Measurements from ENCODE around the gene TNS3.
A peak's percentile ranks its signal among the peaks of the same experiment; 100 is the strongest.

The TNS3 gene

DNA sequence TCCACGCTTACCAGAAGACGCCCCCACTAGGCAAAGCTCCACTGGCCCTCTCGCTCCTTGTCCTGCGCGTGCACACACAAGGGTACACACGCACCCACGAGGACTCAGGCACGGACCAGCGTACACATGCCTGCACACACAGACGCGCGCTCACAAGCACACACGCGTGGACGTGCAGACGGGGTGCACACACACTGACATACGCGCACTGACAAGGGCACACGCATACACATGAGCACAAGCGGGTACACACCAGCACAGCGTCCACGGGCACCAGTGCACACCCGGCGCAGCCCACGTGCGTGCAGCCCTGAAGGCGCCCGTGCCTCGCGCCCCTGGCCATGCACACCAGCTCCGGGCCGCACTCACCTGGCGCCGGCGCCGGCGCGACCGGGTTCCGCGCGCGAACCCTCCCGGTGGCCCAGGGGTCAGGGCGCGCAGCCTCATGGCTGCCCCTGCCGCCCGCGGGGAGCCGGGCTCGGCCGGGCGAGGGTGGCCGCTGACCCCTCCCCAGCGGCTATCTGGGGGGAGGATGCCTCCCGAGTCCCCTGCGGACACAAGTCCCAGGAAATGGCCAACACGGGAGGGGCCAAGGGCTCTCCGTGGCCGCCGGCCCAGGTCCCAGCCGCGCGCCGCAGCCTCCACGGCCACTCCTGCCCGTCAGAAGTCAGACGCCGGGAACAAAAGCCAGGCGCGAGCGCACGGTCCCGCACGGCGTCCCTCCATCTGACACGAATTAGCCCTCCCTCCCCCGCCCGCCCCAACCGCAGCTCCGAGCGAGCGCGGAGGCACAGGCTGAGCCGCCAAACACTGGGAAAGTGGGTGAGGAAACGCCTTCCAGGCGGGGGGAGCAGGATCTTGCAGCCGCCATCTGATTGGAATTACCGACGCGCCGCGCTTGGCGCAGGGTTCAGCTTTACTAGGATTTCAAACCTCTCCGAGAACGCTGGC is 45.0 kb downstream of the TNS3 start:
- peak; percentile 90 for DNase-seq (ENCODE audit: extremely low read depth, low read depth)
- TF ChIP-seq, protein P1, sequence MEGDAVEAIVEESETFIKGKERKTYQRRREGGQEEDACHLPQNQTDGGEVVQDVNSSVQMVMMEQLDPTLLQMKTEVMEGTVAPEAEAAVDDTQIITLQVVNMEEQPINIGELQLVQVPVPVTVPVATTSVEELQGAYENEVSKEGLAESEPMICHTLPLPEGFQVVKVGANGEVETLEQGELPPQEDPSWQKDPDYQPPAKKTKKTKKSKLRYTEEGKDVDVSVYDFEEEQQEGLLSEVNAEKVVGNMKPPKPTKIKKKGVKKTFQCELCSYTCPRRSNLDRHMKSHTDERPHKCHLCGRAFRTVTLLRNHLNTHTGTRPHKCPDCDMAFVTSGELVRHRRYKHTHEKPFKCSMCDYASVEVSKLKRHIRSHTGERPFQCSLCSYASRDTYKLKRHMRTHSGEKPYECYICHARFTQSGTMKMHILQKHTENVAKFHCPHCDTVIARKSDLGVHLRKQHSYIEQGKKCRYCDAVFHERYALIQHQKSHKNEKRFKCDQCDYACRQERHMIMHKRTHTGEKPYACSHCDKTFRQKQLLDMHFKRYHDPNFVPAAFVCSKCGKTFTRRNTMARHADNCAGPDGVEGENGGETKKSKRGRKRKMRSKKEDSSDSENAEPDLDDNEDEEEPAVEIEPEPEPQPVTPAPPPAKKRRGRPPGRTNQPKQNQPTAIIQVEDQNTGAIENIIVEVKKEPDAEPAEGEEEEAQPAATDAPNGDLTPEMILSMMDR (IDR thresholded peaks at IDR 0.05; ENCODE audit: low read depth, low read length): no peak

DNA sequence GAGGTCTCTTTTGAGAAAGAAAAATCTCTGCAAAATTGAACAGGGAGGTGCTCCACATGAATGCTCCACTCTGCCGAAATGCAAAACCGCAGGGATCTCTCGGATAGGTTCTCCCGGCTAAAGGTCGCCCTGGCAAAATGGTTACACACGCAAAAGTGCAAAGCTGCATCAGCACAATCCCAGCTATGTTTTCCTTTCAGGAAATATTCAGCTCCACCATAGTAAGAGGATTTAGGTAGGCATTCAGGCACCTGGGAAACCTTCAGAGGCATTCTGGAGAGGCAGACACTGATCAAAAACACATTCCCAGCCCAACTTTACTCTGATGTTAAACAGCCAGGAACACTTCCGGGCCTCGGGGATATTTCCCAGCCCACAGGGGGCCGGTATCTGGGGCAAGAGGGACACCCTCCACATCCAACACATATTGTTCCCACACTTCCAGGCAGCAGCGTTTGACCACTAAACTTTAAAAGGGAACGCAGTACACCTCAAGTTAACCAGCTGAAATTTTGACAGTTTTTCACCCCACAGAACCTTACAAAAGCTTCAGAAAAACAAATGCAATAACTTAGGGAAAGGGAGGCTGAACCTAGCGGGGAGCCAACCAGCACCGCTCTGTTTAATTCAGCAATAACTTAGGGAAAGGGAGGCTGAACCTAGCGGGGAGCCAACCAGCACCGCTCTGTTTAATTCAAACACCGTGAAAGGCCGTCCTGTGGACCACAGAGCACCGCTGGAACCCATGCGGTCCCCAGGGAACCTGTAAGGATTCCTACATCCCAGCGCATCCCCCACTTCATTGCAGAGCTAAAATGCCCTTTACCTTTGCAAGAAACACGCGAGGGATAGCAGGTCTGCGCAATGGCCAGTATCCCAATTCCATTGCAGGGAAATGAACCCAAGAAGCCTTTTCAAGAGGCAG is 45.9 kb downstream of the TNS3 start:
- DNase-seq (ENCODE audit: extremely low read depth, low read depth): no peak
- TF ChIP-seq, protein P1 (IDR thresholded peaks at IDR 0.05; ENCODE audit: low read depth, low read length): no peak

DNA sequence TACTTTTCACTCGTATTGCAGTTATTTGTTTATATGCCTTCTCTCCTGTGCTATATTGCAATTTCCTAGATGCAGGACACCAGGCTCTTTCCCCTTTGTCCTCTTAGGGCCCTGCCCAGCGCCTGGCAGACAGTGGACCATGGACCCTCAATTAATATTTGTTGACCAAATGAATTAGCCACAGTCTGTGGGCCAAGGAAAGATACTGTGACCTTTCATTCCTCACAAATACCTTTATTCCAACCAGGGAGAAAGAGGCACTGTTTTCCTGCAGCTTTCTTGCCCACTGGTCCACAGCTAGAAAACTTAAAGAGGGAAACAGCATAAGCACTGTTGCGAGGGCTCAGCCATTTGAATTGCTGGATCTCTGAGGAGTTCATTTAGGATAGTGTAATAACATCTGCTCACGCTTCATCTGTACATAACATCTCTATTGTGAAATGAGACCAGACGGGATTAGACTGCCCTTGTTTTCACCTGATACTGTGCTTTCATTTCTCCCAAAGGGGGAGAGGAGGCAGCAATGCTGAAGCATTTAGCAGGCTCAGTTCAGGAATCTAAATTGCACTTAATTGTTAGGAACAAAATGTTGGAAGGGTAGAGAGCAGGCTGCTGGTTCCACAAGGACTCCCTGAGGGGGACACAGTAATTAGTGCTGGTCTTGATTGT is 46.7 kb downstream of the TNS3 start:
- TF ChIP-seq, protein P1 (IDR thresholded peaks at IDR 0.05; ENCODE audit: low read depth, low read length): no peak
- no peak for DNase-seq (ENCODE audit: extremely low read depth, low read depth)

DNA sequence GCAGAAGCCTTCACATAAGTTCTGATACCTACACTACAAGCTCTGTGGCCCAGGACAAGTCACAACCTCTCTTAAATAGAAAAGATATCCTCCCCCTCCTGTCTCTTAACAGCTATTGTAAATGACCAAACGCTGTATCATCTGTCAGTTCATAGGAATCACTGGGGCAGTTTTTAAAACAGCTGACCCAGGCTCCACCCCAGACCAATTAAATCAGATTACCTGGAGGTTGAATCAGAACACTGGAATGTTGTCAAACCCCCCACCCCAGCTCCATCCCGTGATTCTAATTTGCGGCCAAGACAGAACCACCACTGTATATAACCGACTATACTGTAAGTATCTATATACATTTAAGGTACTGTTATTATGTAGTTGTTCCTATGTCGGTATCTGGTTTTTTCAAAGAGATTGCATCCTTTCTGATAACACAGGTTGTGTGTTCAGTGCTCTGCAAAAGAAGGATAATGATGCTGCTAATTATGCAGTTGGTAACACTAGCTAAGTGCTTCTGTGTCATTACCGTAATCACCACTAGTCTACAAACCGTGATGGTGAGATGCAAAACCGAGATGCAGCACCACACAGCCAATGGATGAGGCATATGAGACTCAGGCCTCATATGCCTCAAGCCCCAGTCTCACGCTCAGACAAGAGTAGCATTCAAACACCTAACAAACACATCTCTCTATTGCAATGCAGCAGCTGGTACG is 47.4 kb downstream of the TNS3 start:
- TF ChIP-seq, protein P1 (IDR thresholded peaks at IDR 0.05; ENCODE audit: low read depth, low read length): no peak
- no peak for DNase-seq (ENCODE audit: extremely low read depth, low read depth)

DNA sequence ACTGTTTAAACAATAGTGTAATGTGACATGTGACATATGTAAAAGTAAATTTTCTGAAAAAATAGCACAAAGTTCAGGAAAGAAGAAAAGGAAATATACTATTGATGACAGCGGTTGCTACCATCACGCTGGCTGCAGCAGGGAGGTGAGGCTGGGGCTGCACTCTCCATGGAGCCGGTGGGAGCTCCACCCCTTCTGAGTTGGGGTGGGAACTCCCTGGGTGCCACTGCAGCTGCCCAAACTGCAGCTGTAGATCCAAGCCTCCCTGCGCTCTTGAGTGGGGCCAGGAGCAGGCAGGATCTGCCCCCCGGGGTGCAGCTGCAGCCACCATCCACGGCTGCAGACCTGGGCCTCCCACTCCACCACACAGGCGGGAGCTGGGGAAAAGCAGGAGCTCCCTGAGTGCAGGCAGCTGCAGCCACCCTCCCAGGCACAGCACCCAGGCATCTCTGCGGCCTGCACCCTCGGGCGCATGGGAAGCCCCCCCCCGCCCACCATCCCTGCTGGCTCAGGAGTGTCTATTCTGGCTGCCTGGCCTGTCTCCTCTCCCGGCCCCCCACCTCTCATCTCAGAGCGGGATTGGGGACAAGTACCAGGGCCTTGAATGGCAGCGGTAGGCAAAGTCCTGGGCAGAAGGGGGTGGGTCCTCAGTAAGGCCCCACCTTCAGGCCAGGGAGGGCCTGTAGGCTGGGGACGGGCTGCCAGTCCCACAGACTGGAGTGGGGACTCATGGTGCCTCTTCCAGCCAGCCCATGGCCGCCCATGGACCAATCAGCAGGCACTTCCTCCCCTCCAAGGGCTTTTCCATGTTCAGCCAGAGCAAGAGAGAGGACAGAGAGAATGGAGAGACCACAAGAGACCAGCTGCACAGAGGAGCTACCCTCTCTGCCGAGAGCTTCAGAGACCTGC is 50.1 kb downstream of the TNS3 start:
- TF ChIP-seq, protein P1 (IDR thresholded peaks at IDR 0.05; ENCODE audit: low read depth, low read length): no peak
- no peak for DNase-seq (ENCODE audit: extremely low read depth, low read depth)

Data from AG09319 (cell line).